ENCODE results near the gene PKD2. TPM values are rescaled to one million over a fixed set of nuclear protein-coding genes. Genes with fewer than 3 reads are reported as not detected.

Gene PKD2
- total RNA-seq, 2 experiments from 2014 or later, result 11.8 to 12.5 TPM

DNA sequence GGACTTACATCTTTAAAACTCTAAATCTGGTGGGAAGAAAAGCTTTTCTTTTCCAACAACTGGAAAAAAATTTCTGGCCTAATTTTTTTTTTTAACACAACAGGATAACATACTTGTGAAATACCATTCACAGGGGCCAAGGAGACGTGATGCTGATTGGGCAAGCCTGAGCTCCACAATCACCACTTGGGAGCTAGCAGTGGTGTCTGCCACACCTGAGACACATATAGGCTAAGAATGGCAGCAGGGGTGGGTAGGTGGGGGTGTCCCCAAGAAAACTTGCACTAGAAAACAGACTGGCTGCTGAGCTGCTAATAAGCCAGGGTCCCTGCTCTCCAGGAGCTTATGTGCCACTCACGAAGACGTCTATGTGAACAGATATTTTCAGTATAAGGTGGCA lies 5.6 kb upstream of the PKD2 start:
- Mint-ChIP-seq H3K4me1 (peaks cover 2% of the 10 kb centered on the region), H3K9me3 (ENCODE audit: low read depth) (no peaks in the 10 kb centered on the region), H3K27me3 (peaks cover 41% of the 10 kb centered on the region), H3K36me3 (no peaks in the 10 kb centered on the region), H3K4me3 (no peak overlapping the region), H3K27ac (no peak overlapping the region)
- DNase-seq, result no peak
- CTCF ChIA-PET, result interaction anchor here (1.5 to 1.7 kb wide), 3 partner anchors 11 to 28 kb away, joined by 3 to 10 read pairs (median 4); no protein-coding TSS in a partner anchor
- no peak for ATAC-seq

DNA sequence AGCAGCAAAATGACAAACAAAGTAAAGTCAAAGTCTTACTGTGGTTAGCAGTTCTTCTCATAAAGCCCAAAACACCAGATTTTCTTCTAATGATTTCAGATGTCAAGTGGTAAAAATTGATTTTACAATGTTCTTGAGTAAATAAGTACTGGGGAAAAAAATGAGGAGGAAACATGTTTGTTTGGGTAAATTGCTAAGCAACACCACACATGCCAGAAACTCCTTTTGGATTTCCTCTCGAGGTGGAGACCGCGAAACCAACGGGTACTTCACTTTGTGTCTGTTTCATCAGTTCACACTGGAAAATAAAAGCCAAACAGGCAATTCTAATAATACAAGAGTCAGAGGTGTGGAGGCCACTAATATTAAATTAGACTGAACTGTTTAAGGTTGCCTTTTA lies 4.6 kb upstream of the PKD2 start:
- CTCF ChIA-PET, result interaction anchor here (2.4 kb wide), 1 partner anchor 17 kb away, joined by 5 read pairs; no protein-coding TSS in a partner anchor
- ATAC-seq, result no peak
- Mint-ChIP-seq H3K4me3 (no peak overlapping the region), H3K36me3 (no peaks in the 10 kb centered on the region), H3K27ac (no peak overlapping the region), H3K27me3 (peaks cover 41% of the 10 kb centered on the region), H3K4me1 (peaks cover 4% of the 10 kb centered on the region), H3K9me3 (ENCODE audit: low read depth) (no peaks in the 10 kb centered on the region)
- DNase-seq, result no peak

DNA sequence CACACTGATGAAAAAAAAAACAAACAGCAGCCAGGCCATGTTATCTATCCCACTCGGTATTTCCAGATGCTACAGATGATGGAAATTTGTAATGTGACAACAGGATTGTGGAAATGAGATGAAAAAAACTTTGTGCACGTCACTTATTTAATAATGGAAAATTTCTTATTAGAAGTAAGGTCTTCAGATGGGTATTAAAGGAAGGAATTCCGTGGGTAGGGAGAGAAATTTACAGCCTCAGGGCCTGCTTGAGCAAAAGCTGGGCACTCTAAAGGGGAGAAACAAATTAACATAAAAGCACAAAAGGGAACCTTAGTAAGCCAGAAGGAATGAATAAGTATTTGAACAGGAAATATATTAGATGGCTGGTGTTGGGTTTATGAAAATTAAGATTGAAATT lies 4.2 kb upstream of the PKD2 start:
- ATAC-seq (no peak), DNase-seq (no peak)
- CTCF ChIA-PET, result interaction anchor here (2.4 kb wide), 1 partner anchor 17 kb away, joined by 5 read pairs; no protein-coding TSS in a partner anchor
- no peak overlapping the region for H3K27ac Mint-ChIP-seq
- no peaks in the 10 kb centered on the region for H3K9me3 Mint-ChIP-seq (ENCODE audit: low read depth)
- H3K4me3 Mint-ChIP-seq, result no peak overlapping the region
- peaks cover 4% of the 10 kb centered on the region for H3K4me1 Mint-ChIP-seq
- H3K27me3 Mint-ChIP-seq, result peaks cover 41% of the 10 kb centered on the region
- no peaks in the 10 kb centered on the region for H3K36me3 Mint-ChIP-seq

DNA sequence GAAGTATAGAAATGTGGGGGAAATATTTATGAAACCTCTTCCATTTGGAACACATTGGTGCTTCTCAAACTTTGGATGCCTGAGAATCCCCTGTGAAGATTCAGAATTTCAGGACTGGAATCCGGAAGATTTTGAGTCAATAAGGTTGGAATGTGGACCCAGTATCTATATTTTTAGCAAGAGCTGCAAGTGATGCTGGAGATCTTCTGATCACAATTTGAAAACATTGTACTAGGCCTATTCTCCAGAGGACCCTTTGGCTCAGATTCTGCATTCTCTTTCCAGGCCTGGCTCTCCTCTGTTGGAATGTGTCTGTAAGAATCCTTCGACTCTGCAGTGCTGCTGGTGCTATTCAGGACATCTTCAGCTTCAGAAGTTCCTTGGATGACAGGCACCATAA lies 2.4 kb upstream of the PKD2 start:
- no peak overlapping the region for H3K4me3 Mint-ChIP-seq
- ATAC-seq, result no peak
- peaks cover 2% of the 10 kb centered on the region for H3K36me3 Mint-ChIP-seq
- CTCF ChIA-PET, result interaction anchor here (2.1 to 2.4 kb wide), 2 partner anchors 19 to 31 kb away, joined by 4 to 5 read pairs; no protein-coding TSS in a partner anchor
- H3K27ac Mint-ChIP-seq, result no peak overlapping the region
- H3K9me3 Mint-ChIP-seq (ENCODE audit: low read depth), result no peaks in the 10 kb centered on the region
- H3K27me3 Mint-ChIP-seq, result peaks cover 36% of the 10 kb centered on the region
- DNase-seq, result no peak
- peaks cover 14% of the 10 kb centered on the region for H3K4me1 Mint-ChIP-seq

DNA sequence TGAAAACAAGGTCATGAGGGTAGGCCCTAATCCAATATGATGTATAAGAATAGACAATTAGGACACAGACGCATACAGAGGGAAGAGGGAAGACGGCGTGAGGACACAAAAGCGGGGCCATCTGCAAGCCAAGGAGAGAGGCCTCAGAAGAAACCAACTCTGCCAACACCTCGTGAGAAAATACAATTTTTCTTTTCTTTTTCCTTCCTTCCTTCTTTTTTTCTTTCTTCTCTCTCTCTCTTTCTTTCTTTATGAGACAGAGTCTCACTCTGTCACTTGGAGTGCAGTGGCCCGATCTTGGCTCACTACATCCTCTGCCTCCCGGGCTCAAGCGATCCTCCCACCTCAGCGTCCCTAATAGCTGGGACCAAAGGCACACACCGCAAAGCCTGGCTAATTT lies 1.5 kb upstream of the PKD2 start:
- peaks cover 21% of the 10 kb centered on the region for H3K4me1 Mint-ChIP-seq
- peaks cover 29% of the 10 kb centered on the region for H3K27me3 Mint-ChIP-seq
- no peaks in the 10 kb centered on the region for H3K9me3 Mint-ChIP-seq (ENCODE audit: low read depth)
- ATAC-seq (no peak), DNase-seq (no peak)
- no peak overlapping the region for H3K27ac Mint-ChIP-seq
- CTCF ChIA-PET, result interaction anchor here (2.1 kb wide), 1 partner anchor 32 kb away, joined by 4 read pairs; no protein-coding TSS in a partner anchor
- peaks cover 4% of the 10 kb centered on the region for H3K36me3 Mint-ChIP-seq
- H3K4me3 Mint-ChIP-seq, result no peak overlapping the region

DNA sequence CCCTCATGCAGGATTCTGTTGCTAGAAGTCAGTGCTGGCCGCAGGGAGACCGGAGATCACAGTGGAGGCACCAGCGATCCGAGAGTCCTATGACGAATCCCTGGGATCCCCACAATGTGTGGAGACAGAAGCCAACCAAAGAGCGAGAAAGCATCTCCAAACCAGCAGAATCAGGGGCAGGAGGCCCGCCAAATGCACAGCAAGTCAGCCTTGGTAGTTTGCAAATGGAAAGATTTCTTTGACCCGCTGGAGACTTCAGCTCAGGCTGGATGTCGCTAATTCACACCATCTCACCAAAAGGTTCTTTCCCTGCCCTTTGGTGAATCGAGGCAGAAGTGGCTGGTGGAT lies 505 bp upstream of the PKD2 start:
- peaks cover 23% of the 10 kb centered on the region for H3K4me1 Mint-ChIP-seq
- ATAC-seq (no peak), DNase-seq (no peak)
- H3K4me3 Mint-ChIP-seq, result peak overlapping the region; percentile 67
- H3K27ac Mint-ChIP-seq, result peak overlapping the region; percentile 46
- peaks cover 6% of the 10 kb centered on the region for H3K36me3 Mint-ChIP-seq
- peaks cover 27% of the 10 kb centered on the region for H3K27me3 Mint-ChIP-seq
- H3K9me3 Mint-ChIP-seq (ENCODE audit: low read depth), result no peaks in the 10 kb centered on the region
- CTCF ChIA-PET, result no interaction called here

DNA sequence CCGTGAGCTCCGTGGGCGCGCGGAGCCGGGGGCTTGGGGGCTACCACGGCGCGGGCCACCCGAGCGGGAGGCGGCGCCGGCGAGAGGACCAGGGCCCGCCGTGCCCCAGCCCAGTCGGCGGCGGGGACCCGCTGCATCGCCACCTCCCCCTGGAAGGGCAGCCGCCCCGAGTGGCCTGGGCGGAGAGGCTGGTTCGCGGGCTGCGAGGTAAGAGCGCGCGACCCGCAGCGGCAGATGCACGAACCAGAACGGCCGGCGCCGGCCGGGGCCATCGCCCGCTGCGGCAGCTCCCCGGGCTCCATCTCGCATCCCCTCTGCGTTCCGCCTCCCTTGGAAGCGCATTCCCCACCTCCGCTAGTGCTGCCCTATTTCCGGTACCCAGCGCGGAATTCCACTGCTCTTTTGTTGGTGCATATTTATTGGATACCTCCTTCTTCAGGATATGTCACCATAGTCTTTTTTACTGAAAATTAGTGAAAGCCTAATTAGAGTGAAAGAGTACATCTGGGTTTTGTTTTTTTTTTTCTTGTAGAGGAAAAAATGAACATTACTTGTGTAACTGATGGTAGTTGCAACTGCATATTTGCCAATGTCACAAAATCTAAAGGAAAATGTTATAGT lies 797 bp downstream of the PKD2 start:
- Mint-ChIP-seq H3K27me3 (peaks cover 21% of the 10 kb centered on the region), H3K27ac (peak overlapping the region; percentile 67), H3K4me1 (peaks cover 26% of the 10 kb centered on the region), H3K9me3 (ENCODE audit: low read depth) (no peaks in the 10 kb centered on the region), H3K36me3 (peaks cover 6% of the 10 kb centered on the region), H3K4me3 (peak overlapping the region; percentile 87)
- peak; percentile 45 for DNase-seq
- CTCF ChIA-PET, result interaction anchor here (2.2 kb wide), 1 partner anchor 14 kb away, joined by 7 read pairs; no protein-coding TSS in a partner anchor
- peak; percentile 41 for ATAC-seq

DNA sequence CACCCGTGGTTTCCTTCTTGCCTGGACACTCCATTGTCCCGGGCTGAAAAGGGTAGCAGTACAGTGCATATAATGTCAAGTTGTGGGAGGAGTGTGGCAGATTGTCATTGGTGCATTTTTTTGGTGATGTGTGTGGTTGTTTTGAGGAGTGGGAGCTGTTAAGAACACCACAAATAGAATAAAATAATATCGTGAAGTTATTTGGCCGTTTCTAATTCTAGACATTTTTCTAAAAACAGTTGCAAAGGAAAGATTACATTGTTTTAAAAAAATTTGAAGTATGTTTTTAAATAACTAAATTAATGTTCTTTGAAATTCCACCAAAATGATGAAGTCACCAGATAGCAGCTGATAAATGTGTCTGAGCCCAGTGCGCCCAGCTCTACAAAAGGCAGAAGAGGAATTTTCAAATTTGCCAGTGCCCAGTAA lies 1.3 kb downstream of the PKD2 start:
- DNase-seq, result no peak
- Mint-ChIP-seq H3K9me3 (ENCODE audit: low read depth) (no peaks in the 10 kb centered on the region), H3K36me3 (peaks cover 6% of the 10 kb centered on the region), H3K4me3 (peak overlapping the region; percentile 87), H3K4me1 (peaks cover 27% of the 10 kb centered on the region), H3K27me3 (peaks cover 21% of the 10 kb centered on the region), H3K27ac (peak overlapping the region; percentile 67)
- CTCF ChIA-PET, result interaction anchor here (2.2 kb wide), 1 partner anchor 14 kb away, joined by 7 read pairs; no protein-coding TSS in a partner anchor
- no peak for ATAC-seq

DNA sequence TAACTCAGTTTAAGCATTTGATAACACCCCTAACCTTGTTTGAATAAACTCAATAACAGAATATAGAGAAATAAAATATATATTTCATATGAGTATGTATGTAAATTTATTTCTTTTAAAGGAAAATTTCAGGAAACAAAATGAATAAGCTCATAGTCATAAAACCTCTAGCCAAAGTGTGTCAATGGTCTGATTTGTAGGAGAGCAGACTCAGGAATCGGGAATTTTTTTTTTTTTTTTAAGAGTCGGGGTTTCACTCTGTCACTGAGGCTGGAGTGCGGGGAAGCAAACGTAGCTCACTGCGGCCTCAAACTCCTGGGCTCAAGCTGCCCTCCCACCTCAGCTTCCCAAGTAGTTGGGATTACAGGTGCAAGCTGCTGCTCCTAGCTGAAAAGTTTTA lies 2.4 kb downstream of the PKD2 start:
- peaks cover 16% of the 10 kb centered on the region for H3K27me3 Mint-ChIP-seq
- no peak for ATAC-seq

DNA sequence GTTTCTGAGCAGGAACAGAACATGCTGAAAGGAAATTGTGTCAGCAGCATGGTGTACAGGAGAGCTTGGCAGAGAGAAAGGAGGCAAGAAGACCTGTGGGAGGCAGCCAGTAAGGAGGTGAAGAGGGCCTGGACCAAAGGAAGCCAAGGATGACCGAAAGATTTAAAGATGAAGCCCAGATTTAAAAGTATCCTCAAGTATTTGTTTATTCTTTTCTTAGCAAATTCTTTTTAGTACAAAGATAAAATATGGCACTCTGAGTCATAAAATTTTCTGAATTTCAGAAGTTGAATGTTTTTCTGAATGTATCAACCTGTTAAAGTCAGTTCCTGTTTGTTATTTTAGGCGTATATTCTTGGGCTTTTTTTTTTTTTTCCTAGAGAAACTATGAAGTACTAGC lies 3.5 kb downstream of the PKD2 start:
- Mint-ChIP-seq H3K27me3 (peaks cover 12% of the 10 kb centered on the region), H3K4me1 (peaks cover 30% of the 10 kb centered on the region), H3K36me3 (peaks cover 13% of the 10 kb centered on the region), H3K9me3 (ENCODE audit: low read depth) (no peaks in the 10 kb centered on the region), H3K27ac (no peak overlapping the region), H3K4me3 (no peak overlapping the region)
- CTCF ChIA-PET, result interaction anchor here (0.7 kb wide), 1 partner anchor 22 kb away, joined by 4 read pairs; no protein-coding TSS in a partner anchor
- no peak for ATAC-seq
- DNase-seq, result no peak

More for the DNA sequence above, 2.4 kb downstream of the PKD2 start:
- H3K4me1 Mint-ChIP-seq, result peaks cover 30% of the 10 kb centered on the region
- H3K4me3 Mint-ChIP-seq, result no peak overlapping the region
- DNase-seq, result no peak
- CTCF ChIA-PET, result interaction anchor here (2.2 kb wide), 1 partner anchor 13 kb away, joined by 7 read pairs; no protein-coding TSS in a partner anchor
- H3K9me3 Mint-ChIP-seq (ENCODE audit: low read depth), result no peaks in the 10 kb centered on the region
- no peak overlapping the region for H3K27ac Mint-ChIP-seq
- H3K36me3 Mint-ChIP-seq, result peaks cover 10% of the 10 kb centered on the region

DNA sequence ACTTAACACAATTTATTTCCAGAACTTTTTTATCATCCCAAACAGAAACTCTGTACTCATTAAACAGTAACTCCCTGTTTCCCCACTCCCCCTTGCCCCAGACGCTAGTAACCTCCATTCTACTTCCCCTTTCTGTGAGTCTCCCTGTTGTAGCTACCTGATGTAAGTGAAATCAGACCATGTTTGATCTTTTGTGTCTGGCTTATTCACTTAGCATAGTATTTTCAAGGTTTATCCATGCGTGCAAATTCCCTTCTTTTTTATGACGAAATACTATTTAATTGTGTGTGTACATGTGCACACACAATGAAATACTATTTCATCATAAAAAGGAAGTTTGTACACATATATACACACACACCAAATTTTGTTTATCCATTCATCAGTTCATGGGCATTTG lies 5.2 kb downstream of the PKD2 start:
- Mint-ChIP-seq H3K9me3 (ENCODE audit: low read depth) (no peaks in the 10 kb centered on the region), H3K4me1 (peaks cover 26% of the 10 kb centered on the region), H3K27ac (no peak overlapping the region), H3K4me3 (no peak overlapping the region), H3K27me3 (no peaks in the 10 kb centered on the region), H3K36me3 (peaks cover 16% of the 10 kb centered on the region)
- ATAC-seq (no peak), DNase-seq (no peak)
- CTCF ChIA-PET, result no interaction called here

DNA sequence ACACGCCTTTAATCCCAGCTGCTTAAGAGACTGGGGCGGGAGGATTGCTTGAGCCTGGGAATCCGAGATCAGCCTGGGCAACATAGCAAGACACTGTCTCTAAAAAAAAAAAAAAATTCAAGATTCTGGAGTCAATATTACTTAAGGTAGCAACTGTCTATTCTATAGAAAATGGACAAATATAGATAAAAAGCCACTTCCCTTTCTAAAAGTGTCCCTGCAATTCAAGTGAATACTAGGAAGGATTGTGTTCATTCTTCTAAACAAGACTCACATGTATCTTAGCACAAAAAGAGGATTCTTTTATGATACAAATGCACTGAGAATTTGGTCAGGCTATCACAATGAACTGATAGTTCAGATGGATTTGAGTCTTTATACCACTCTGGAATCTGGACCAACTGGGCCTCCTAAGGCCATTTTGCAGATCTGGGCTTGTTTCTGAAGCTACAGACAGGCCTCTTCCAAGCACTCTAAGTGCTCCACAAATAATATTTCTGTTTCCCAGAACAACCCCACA lies 7.0 kb downstream of the PKD2 start:
- ATAC-seq (no peak), DNase-seq (no peak)
- CTCF ChIA-PET, result no interaction called here
- Mint-ChIP-seq H3K4me1 (peaks cover 16% of the 10 kb centered on the region), H3K27me3 (no peaks in the 10 kb centered on the region), H3K36me3 (peaks cover 16% of the 10 kb centered on the region), H3K9me3 (ENCODE audit: low read depth) (no peaks in the 10 kb centered on the region), H3K4me3 (no peak overlapping the region), H3K27ac (no peak overlapping the region)

DNA sequence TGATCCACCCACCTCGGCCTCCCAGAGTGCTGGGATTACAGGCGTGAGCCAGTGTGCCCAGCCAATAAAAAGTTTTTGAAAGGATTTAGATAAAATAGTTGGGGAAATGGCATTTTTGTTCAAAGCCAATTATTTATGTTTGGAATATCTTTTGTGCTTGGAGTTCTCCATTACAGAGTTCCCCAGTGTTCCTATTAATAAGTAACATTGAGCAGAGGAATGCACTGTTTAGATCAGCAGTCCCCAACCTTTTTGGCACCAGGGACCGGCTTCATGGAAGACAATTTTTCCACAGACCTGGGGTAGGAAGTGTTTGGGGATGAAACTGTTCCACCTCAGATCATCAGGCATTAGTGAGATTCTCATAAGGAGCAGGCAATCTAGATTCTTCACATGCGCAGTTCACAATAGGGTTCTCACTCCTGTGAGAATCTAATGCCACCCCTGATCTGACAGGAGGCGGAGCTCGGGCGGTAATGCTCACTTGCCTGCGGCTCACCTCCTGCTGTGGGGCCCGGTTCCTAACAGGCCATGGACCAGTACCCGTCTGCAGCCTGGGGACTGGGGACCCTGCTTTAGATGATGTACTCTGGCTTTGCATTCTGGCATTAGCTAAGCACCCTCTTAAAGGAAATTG lies 8.3 kb downstream of the PKD2 start:
- ATAC-seq, result no peak

More for the DNA sequence above, 8.3 kb downstream of the PKD2 start:
- no peak overlapping the region for H3K4me3 Mint-ChIP-seq
- DNase-seq, result no peak
- no peaks in the 10 kb centered on the region for H3K27me3 Mint-ChIP-seq
- peaks cover 15% of the 10 kb centered on the region for H3K36me3 Mint-ChIP-seq
- H3K9me3 Mint-ChIP-seq (ENCODE audit: low read depth), result no peaks in the 10 kb centered on the region
- no peak overlapping the region for H3K27ac Mint-ChIP-seq
- CTCF ChIA-PET, result no interaction called here
- peaks cover 11% of the 10 kb centered on the region for H3K4me1 Mint-ChIP-seq

Measured in activated CD8-positive, alpha-beta memory T cell treated with anti-CD3 and anti-CD28 coated beads, Interleukin-2, amount 10 ng/mL, durations not matched to agents 7 days and 5 days (primary cell).